ENCODE measurements around the gene NPC1. TPM values are rescaled to one million over a fixed set of nuclear protein-coding genes. Genes with fewer than 3 reads are reported as not detected.

The NPC1 gene
- total RNA-seq, 1 experiment from 2014 or later, result 39.6 TPM

- ChIA-PET CTCF (interaction anchor here (0.6 kb wide), 1 partner anchor 419 kb away, joined by 5 read pairs; no protein-coding TSS in a partner anchor), POLR2A (ENCODE audit: unreplicated experiment) (no interaction called here)
- no peaks in the 10 kb centered on the region for H3F3A ChIP-seq (ENCODE audit: insufficient read depth, low read depth)
- no peak overlapping the region for H3K4me3 ChIP-seq
- H3K4me1 ChIP-seq (replicated peaks; ENCODE audit: insufficient read depth), result peaks cover 18% of the 10 kb centered on the region
- H3K79me2 ChIP-seq (ENCODE audit: low read depth), result peaks cover 7% of the 10 kb centered on the region
- TF ChIP-seq EZH2 (IDR thresholded peaks at IDR 0.05; ENCODE audit: low read depth) (no peak), CTCF (conservative IDR thresholded peaks at IDR 0.05) (no peak)
- no TSS peak for BruUV-seq (replicated peaks)
- no peak for DNase-seq
- no peaks in the 10 kb centered on the region for H3K27me3 ChIP-seq (ENCODE audit: insufficient read depth, low read depth)
- H3K36me3 ChIP-seq (ENCODE audit: low read depth), result no peaks in the 10 kb centered on the region
- no peak overlapping the region for H3K4me2 ChIP-seq
- 0 out of 2 replicates have a peak, but pooled peaks cover 2% of the 10 kb centered on the region for H4K20me1 ChIP-seq (ENCODE audit: insufficient read depth)
- intact Hi-C loops (cut with micrococcal nuclease; ENCODE audit: unreplicated experiment), result loop anchor here (2.0 kb wide), 1 partner anchor 203 kb away; no protein-coding TSS in a partner anchor
- H2AFZ ChIP-seq, result no peak overlapping the region
- H3K9me2 ChIP-seq (ENCODE audit: insufficient read depth), result no peaks in the 10 kb centered on the region
- H3K27ac ChIP-seq, result no peak overlapping the region
- no peaks in the 10 kb centered on the region for H3K9me3 ChIP-seq (ENCODE audit: insufficient read depth, low read depth)
Measured at GRCh38 chr18:23499291-23499781, 87.0 kb downstream of the NPC1 start.

GRCh38 chr18:23498877-23499276 is 87.4 kb downstream of the NPC1 start:
- no TSS peak for BruUV-seq (replicated peaks)
- H3K4me2 ChIP-seq, result no peak overlapping the region
- H3F3A ChIP-seq (ENCODE audit: insufficient read depth, low read depth), result no peaks in the 10 kb centered on the region
- ChIA-PET CTCF (interaction anchor here (0.6 to 0.7 kb wide), 2 partner anchors 128 to 342 kb away, joined by 3 read pairs; no protein-coding TSS in a partner anchor), POLR2A (ENCODE audit: unreplicated experiment) (interaction anchor here (0.6 kb wide), 1 partner anchor 11 kb away, joined by 4 read pairs; no protein-coding TSS in a partner anchor)
- H3K27ac ChIP-seq, result no peak overlapping the region
- intact Hi-C loops (cut with micrococcal nuclease; ENCODE audit: unreplicated experiment), result loop anchor here (2.0 kb wide), 1 partner anchor 204 kb away; no protein-coding TSS in a partner anchor
- peak; percentile 69 for TF ChIP-seq CTCF (conservative IDR thresholded peaks at IDR 0.05)
- no peak for TF ChIP-seq EZH2 (IDR thresholded peaks at IDR 0.05; ENCODE audit: low read depth)
- peaks cover 2% of the 10 kb centered on the region for H3K79me2 ChIP-seq (ENCODE audit: low read depth)
- H3K4me3 ChIP-seq, result no peak overlapping the region
- no peaks in the 10 kb centered on the region for H3K9me3 ChIP-seq (ENCODE audit: insufficient read depth, low read depth)
- no peaks in the 10 kb centered on the region for H3K36me3 ChIP-seq (ENCODE audit: low read depth)
- H3K4me1 ChIP-seq (replicated peaks; ENCODE audit: insufficient read depth), result peaks cover 16% of the 10 kb centered on the region
- peak in 1 of 2 experiments; percentile 24 for DNase-seq
- H4K20me1 ChIP-seq (ENCODE audit: insufficient read depth), result no peaks in the 10 kb centered on the region
- H3K9me2 ChIP-seq (ENCODE audit: insufficient read depth), result no peaks in the 10 kb centered on the region
- H2AFZ ChIP-seq, result no peak overlapping the region
- no peaks in the 10 kb centered on the region for H3K27me3 ChIP-seq (ENCODE audit: insufficient read depth, low read depth)

- POLR2A ChIA-PET (ENCODE audit: unreplicated experiment), result interaction anchor here (0.6 kb wide), 1 partner anchor 10 kb away, joined by 4 read pairs; no protein-coding TSS in a partner anchor
- no TSS peak for BruUV-seq (replicated peaks)
Measured at GRCh38 chr18:23498117-23498516, 88.2 kb downstream of the NPC1 start.

More at GRCh38 chr18:23498117-23498516, 88.2 kb downstream of the NPC1 start:
- Histone ChIP-seq H3K27ac (no peak overlapping the region), H3K9me2 (ENCODE audit: insufficient read depth) (no peaks in the 10 kb centered on the region), H3K4me1 (replicated peaks; ENCODE audit: insufficient read depth) (peaks cover 16% of the 10 kb centered on the region), H3K4me3 (no peak overlapping the region), H4K20me1 (ENCODE audit: insufficient read depth) (no peaks in the 10 kb centered on the region), H3K9me3 (ENCODE audit: insufficient read depth, low read depth) (no peaks in the 10 kb centered on the region), H3K36me3 (ENCODE audit: low read depth) (no peaks in the 10 kb centered on the region), H3F3A (ENCODE audit: insufficient read depth, low read depth) (no peaks in the 10 kb centered on the region), H3K79me2 (ENCODE audit: low read depth) (no peaks in the 10 kb centered on the region), H2AFZ (no peak overlapping the region), H3K27me3 (ENCODE audit: insufficient read depth, low read depth) (no peaks in the 10 kb centered on the region), H3K4me2 (no peak overlapping the region)
- CTCF ChIA-PET, result interaction anchor here (0.6 to 0.7 kb wide), 2 partner anchors 129 to 343 kb away, joined by 3 read pairs; no protein-coding TSS in a partner anchor
- TF ChIP-seq EZH2 (IDR thresholded peaks at IDR 0.05; ENCODE audit: low read depth) (no peak), CTCF (conservative IDR thresholded peaks at IDR 0.05) (no peak)
- no peak for DNase-seq
- intact Hi-C loops (cut with micrococcal nuclease; ENCODE audit: unreplicated experiment), result loop anchor here (2.0 kb wide), 1 partner anchor 205 kb away; no protein-coding TSS in a partner anchor

All from PC-9 (cell line).